D721Med (cell line): ENCODE data around the gene STOML1.

Experiments
- DNase-seq: peaks from one replicate; pipeline ENCODE4 v3.0.0; 2011; ENCODE audit warnings: low spot score; ENCODE audit not compliant: insufficient read length
- FAIRE-seq: peaks from 2 replicates; lab custom pipeline; 2011; peaks lifted over from hg19 to GRCh38; lab: Jason Lieb, UNC
- TF ChIP-seq, protein P1 (sequence below): IDR thresholded peaks from 2 replicates; pipeline ENCODE4 v1.5.1; 2012; ENCODE audit warnings: mild to moderate bottlenecking, control low read depth; ENCODE audit not compliant: insufficient read depth; ENCODE audit errors: missing control alignments

STOML1 gene

DNA sequence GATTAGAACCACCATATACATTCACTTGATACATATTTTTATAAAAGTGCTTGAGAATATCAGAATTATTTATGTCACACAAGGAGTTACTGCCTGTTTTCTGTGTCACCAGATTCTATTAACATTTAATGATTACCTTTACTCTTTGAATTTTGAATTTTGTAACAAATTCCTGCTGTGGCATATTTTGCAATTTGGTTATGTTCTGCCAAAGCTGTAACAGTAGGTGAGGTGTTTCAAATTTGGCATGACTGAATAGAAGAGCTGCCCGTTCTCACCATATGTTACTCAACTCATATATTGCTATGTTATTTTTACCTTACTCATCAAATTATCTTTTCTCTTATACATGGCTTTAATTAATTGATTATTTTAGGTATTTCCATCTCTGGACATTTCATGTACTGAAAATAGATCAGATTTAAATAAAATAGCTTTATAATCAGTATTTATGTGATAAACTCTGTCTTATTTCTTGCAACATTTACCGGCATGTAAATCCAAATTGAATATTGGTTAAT, 21.3 kb upstream of the STOML1 start:
- TF ChIP-seq, protein P1, sequence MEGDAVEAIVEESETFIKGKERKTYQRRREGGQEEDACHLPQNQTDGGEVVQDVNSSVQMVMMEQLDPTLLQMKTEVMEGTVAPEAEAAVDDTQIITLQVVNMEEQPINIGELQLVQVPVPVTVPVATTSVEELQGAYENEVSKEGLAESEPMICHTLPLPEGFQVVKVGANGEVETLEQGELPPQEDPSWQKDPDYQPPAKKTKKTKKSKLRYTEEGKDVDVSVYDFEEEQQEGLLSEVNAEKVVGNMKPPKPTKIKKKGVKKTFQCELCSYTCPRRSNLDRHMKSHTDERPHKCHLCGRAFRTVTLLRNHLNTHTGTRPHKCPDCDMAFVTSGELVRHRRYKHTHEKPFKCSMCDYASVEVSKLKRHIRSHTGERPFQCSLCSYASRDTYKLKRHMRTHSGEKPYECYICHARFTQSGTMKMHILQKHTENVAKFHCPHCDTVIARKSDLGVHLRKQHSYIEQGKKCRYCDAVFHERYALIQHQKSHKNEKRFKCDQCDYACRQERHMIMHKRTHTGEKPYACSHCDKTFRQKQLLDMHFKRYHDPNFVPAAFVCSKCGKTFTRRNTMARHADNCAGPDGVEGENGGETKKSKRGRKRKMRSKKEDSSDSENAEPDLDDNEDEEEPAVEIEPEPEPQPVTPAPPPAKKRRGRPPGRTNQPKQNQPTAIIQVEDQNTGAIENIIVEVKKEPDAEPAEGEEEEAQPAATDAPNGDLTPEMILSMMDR, result no peak
- DNase-seq (no peak), FAIRE-seq (no peak)

- FAIRE-seq (no peak), DNase-seq (no peak)
- TF ChIP-seq, protein P1, result no peak
Measured at GRCh38 chr15:74011610-74012009, 19.5 kb upstream of the STOML1 start.

GRCh38 chr15:74010929-74011540, 18.9 kb upstream of the STOML1 start:
- DNase-seq (no peak), FAIRE-seq (no peak)
- TF ChIP-seq, protein P1, result no peak

- FAIRE-seq (no peak), DNase-seq (no peak)
- TF ChIP-seq, protein P1, result no peak
Measured at GRCh38 chr15:74008901-74009300, 16.8 kb upstream of the STOML1 start.

DNA sequence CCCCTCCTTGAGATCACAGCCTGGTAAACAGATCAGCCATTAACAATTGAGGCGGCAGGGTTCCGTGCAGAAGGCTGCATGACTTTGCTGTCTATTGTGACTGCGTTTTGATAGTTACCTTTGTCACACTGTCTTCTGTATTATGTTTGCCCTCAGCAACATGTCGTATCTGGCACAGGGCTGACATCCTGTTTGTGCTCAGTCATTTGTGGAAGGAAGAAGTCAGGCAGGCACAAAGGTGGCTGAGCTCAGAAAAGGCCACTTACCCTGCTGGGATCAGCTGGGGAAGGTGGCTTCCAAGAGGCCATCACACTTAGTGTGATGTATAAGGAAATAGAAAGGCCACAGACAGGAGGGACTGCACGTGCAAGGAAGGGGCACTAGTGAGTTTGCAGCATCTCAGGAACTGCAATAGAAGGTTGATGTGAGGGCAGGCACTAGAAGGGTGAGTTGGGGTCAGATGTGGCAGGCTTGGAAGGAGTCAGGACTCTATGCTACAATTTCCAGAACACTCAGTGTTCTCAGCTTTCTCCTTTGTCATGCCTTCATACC, 15.8 kb upstream of the STOML1 start:
- no peak for FAIRE-seq
- TF ChIP-seq, protein P1, result no peak
- no peak for DNase-seq

GRCh38 chr15:74006774-74007639, 14.9 kb upstream of the STOML1 start:
- TF ChIP-seq, protein P1, result no peak
- DNase-seq (no peak), FAIRE-seq (no peak)

DNA sequence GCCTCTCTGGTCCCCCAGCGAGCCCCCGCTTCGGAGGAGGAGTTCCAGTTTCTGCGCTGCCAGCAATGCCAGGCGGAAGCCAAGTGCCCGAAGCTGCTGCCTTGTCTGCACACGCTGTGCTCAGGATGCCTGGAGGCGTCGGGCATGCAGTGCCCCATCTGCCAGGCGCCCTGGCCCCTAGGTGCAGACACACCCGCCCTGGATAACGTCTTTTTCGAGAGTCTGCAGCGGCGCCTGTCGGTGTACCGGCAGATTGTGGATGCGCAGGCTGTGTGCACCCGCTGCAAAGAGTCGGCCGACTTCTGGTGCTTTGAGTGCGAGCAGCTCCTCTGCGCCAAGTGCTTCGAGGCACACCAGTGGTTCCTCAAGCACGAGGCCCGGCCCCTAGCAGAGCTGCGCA, 5.9 kb upstream of the STOML1 start:
- TF ChIP-seq, protein P1, result no peak
- DNase-seq (no peak), FAIRE-seq (no peak)
